Sigmoid colon (tissue), 7 donors: ENCODE measurements around the gene CERS6. TPM values are rescaled to one million over a fixed set of nuclear protein-coding genes. Genes with fewer than 3 reads are reported as not detected.
A peak's percentile ranks its signal among the peaks of the same experiment; 100 is the strongest.

Experiments used
- DNase-seq: peaks from one replicate; pipeline ENCODE4 v3.0.0-alpha.2; 2019
- H3K27ac ChIP-seq, 4 donors: fragments of 200-600 bp; sonication (generic); one replicate each; pipeline ENCODE4 v1.5.1; 2016 to 2019; ENCODE audit warnings: mild to moderate bottlenecking in 1 of 4
- H3K27me3 ChIP-seq, 3 donors: fragments of 200-600 bp; sonication (generic); one replicate each; pipeline ENCODE4 v1.5.1; 2019; ENCODE audit warnings: mild to moderate bottlenecking in 1 of 3
- H3K36me3 ChIP-seq, 4 donors: fragments of 200-600 bp; sonication (generic); one replicate each; pipeline ENCODE4 v1.5.1; 2016 to 2019
- H3K4me1 ChIP-seq, 4 donors: fragments of 200-600 bp; sonication (generic); one replicate each; pipeline ENCODE4 v1.5.1; 2017 to 2019
- H3K4me3 ChIP-seq, 4 donors: fragments of 200-600 bp; sonication (generic); one replicate each; pipeline ENCODE4 v1.5.1; 2017 to 2019; ENCODE audit warnings: mild to moderate bottlenecking in 2 of 4, moderate library complexity in 1 of 4
- H3K9me3 ChIP-seq, 4 donors: fragments of 200-600 bp in 3 of 4; sonication (generic) in 3 of 4; one replicate each; pipeline versions ENCODE4 v1.5.1 to v1.6.1; 2013 to 2019
- CTCF ChIP-seq, 4 experiments: fragments of 450-650 bp in 3 of 4; fragments of 200-600 bp in 1 of 4; IDR thresholded peaks; one replicate each; pipeline ENCODE4 v1.5.1; 2016 to 2019; ENCODE audit warnings: antibody characterized with exemption in 4 of 4, mild to moderate bottlenecking in 3 of 4, moderate library complexity in 2 of 4
- EP300 ChIP-seq, 4 donors: sonication (generic); formaldehyde crosslinking; IDR thresholded peaks; one replicate each; pipeline ENCODE4 v1.6.1; 2017; ENCODE audit warnings: antibody characterized with exemption in 4 of 4
- POLR2A ChIP-seq, 2 donors: fragments of 450-650 bp; IDR thresholded peaks; one replicate each; pipeline ENCODE4 v1.6.1; 2016; ENCODE audit warnings: antibody characterized with exemption in 2 of 2, mild to moderate bottlenecking in 2 of 2, moderate library complexity in 2 of 2
- POLR2AphosphoS5 ChIP-seq, 4 donors: sonication (generic); formaldehyde crosslinking; IDR thresholded peaks; one replicate each; pipeline ENCODE4 v1.6.1; 2017; ENCODE audit warnings: antibody characterized with exemption in 4 of 4
- WGBS, 2 donors: extraction: QIAGEN DNeasy Blood & Tissue Kit; methylation state at CpG; one replicate each; pipeline ENCODE4 v1.1.7; 2013; 5-methylcytosine and 5-hydroxymethylcytosine counted together
- intact Hi-C: fragments of 100-400 bp; cut with DNase I; formaldehyde crosslinking; loops from one replicate; pipeline ENCODE4 v1.15.1; 2023
- polyA plus RNA-seq, 3 donors: library from polyadenylated mRNA; stranded (reverse); fragments of 200-250 nt; gene quantifications; one replicate each; pipeline ENCODE4 v1.2.3, GENCODE V29; 2013
- total RNA-seq, 4 donors: library from RNA; depleted of rRNA; stranded (reverse); fragments of >200 nt; gene quantifications; one replicate each; pipeline ENCODE4 v1.1.0, GENCODE V29; 2016
- donor health status: healthy with polysubstance abuse.
- donor health status: Bipolar disorder and iron deficiency.
- donor health status: healthy.

CERS6 gene
- total and polyA plus RNA-seq, 7 donors: 4.4 to 21.0 (median 11.2) TPM

GRCh38 chr2:168705534-168706470, 249.7 kb downstream of the CERS6 start:
- no peak for TF ChIP-seq EP300 (IDR thresholded peaks at IDR 0.05)
- peak in 2 of 4 experiments; percentile 27 to 33 for TF ChIP-seq CTCF (IDR thresholded peaks at IDR 0.05)
- TF ChIP-seq POLR2AphosphoS5 (IDR thresholded peaks at IDR 0.05): no peak
- no peak for TF ChIP-seq POLR2A (IDR thresholded peaks at IDR 0.05)
- Histone ChIP-seq H3K36me3 (no peaks in the 10 kb centered on the region), H3K4me1 (peaks cover 0 to 4% (median under 1%) of the 10 kb centered on the region in 4 donors), H3K27ac (no peak overlapping the region), H3K27me3 (no peaks in the 10 kb centered on the region), H3K4me3 (no peak overlapping the region), H3K9me3 (no peaks in the 10 kb centered on the region)
- no peak for DNase-seq
- intact Hi-C loops: loop anchor here (2.0 to 10.0 kb wide), 2 partner anchors 359 to 461 kb away; partner anchors contain the start of gene STK39
- 11 to 60% methylated on average over 2 of the region's 2 CpGs for WGBS, 2 donors

- 19 to 78% methylated on average over 2 of the region's 2 CpGs for WGBS, 2 donors
- TF ChIP-seq POLR2AphosphoS5 (IDR thresholded peaks at IDR 0.05) (no peak), EP300 (IDR thresholded peaks at IDR 0.05) (no peak), CTCF (IDR thresholded peaks at IDR 0.05) (no peak), POLR2A (IDR thresholded peaks at IDR 0.05) (no peak)
- Histone ChIP-seq H3K36me3 (no peaks in the 10 kb centered on the region), H3K27ac (no peak overlapping the region), H3K9me3 (no peaks in the 10 kb centered on the region), H3K4me3 (no peak overlapping the region), H3K27me3 (no peaks in the 10 kb centered on the region), H3K4me1 (no peaks in the 10 kb centered on the region)
- intact Hi-C loops: loop anchor here (10.0 kb wide), 1 partner anchor 462 kb away; the partner anchor contains the start of gene STK39
- no peak for DNase-seq
Observed at GRCh38 chr2:168706806-168707205, 250.7 kb downstream of the CERS6 start.

- H3K4me3 ChIP-seq: no peak overlapping the region
- H3K27ac ChIP-seq: no peak overlapping the region
- no peak for TF ChIP-seq CTCF (IDR thresholded peaks at IDR 0.05)
- TF ChIP-seq POLR2A (IDR thresholded peaks at IDR 0.05): no peak
- no peak for TF ChIP-seq POLR2AphosphoS5 (IDR thresholded peaks at IDR 0.05)
- TF ChIP-seq EP300 (IDR thresholded peaks at IDR 0.05): no peak
- H3K27me3 ChIP-seq: no peaks in the 10 kb centered on the region
- H3K4me1 ChIP-seq: no peaks in the 10 kb centered on the region
- no peaks in the 10 kb centered on the region for H3K9me3 ChIP-seq
- no peak for DNase-seq
- 55 to 84% methylated on average over 1 of the region's 1 CpG for WGBS, 2 donors
- intact Hi-C loops: loop anchor here (10.0 kb wide), 1 partner anchor 463 kb away; the partner anchor contains the start of gene STK39
- H3K36me3 ChIP-seq: no peaks in the 10 kb centered on the region
Observed at GRCh38 chr2:168708080-168708479, 252.0 kb downstream of the CERS6 start.

- intact Hi-C loops: no loop called here
- no peak for DNase-seq
- Histone ChIP-seq H3K36me3 (no peaks in the 10 kb centered on the region), H3K4me1 (no peaks in the 10 kb centered on the region), H3K27me3 (no peaks in the 10 kb centered on the region), H3K27ac (no peak overlapping the region), H3K4me3 (no peak overlapping the region), H3K9me3 (no peaks in the 10 kb centered on the region)
- WGBS, 2 donors: 86 to 87% methylated on average over 4 of the region's 4 CpGs
- no peak for TF ChIP-seq POLR2A (IDR thresholded peaks at IDR 0.05)
- no peak for TF ChIP-seq EP300 (IDR thresholded peaks at IDR 0.05)
- no peak for TF ChIP-seq POLR2AphosphoS5 (IDR thresholded peaks at IDR 0.05)
- no peak for TF ChIP-seq CTCF (IDR thresholded peaks at IDR 0.05)
Observed at GRCh38 chr2:168710754-168711467, 254.8 kb downstream of the CERS6 start.
